ENCODE data around the gene MYORG. TPM values are rescaled to one million over a fixed set of nuclear protein-coding genes. Genes with fewer than 3 reads are reported as not detected.

The MYORG gene
- total RNA-seq, 1 experiment from 2014 or later = 5.6 TPM

GRCh38 chr9:34387239-34387638 lies 10.5 kb upstream of the MYORG start:
- no peak overlapping the region for H3K14ac ChIP-seq (ENCODE audit: insufficient read depth, low read length)
- no CpG with 5 or more reads among the region's 4 CpGs for WGBS (ENCODE audit: extremely low coverage, insufficient read length, low lambda C conversion rate)
- no peak overlapping the region for H2AFZ ChIP-seq (ENCODE audit: low read length)
- no peaks in the 10 kb centered on the region for H3K23me2 ChIP-seq (ENCODE audit: insufficient read length, low read depth, low read length, poor library complexity, severe bottlenecking)
- no peaks in the 10 kb centered on the region for H3K9me3 Mint-ChIP-seq
- H3K79me1 ChIP-seq (ENCODE audit: insufficient read depth, low read depth, low read length, poor library complexity, severe bottlenecking) = no peaks in the 10 kb centered on the region
- H3K4me1 Mint-ChIP-seq = no peaks in the 10 kb centered on the region
- no peaks in the 10 kb centered on the region for H3K36me3 Mint-ChIP-seq (ENCODE audit: insufficient read depth in 1 of 3, low read depth in 3 of 3)
- no peak overlapping the region for H3K23ac ChIP-seq (ENCODE audit: insufficient read length, low read depth, low read length)
- H3T11ph ChIP-seq (ENCODE audit: low read length) = no peak overlapping the region
- H3K4me2 ChIP-seq (ENCODE audit: insufficient read depth, insufficient read length, low read length) = no peak overlapping the region
- H3K27me3 ChIP-seq (ENCODE audit: insufficient read depth, low read length) = no peaks in the 10 kb centered on the region
- no peak for TF ChIP-seq CTCF (conservative IDR thresholded peaks at IDR 0.05)
- H3K27ac ChIP-seq (ENCODE audit: insufficient read length, low read depth, low read length) = no peak overlapping the region
- H4K91ac ChIP-seq (ENCODE audit: insufficient read length, low read depth, low read length) = no peak overlapping the region
- no peak overlapping the region for H2BK5ac ChIP-seq (ENCODE audit: insufficient read length, low read length)
- no peak overlapping the region for H4K5ac ChIP-seq (ENCODE audit: insufficient read length, low read depth, low read length)
- no peak overlapping the region for H3K56ac ChIP-seq (ENCODE audit: insufficient read length, low read depth, low read length)
- no peak overlapping the region for H2BK15ac ChIP-seq (ENCODE audit: low read depth, low read length)
- H3K27me3 Mint-ChIP-seq (ENCODE audit: low read depth) = peaks cover 31% of the 10 kb centered on the region
- H4K20me1 ChIP-seq (ENCODE audit: control insufficient read depth, insufficient read depth, insufficient read length) = no peaks in the 10 kb centered on the region
- DNase-seq = peak; percentile 14
- H3K79me2 ChIP-seq (ENCODE audit: insufficient read depth, low read length) = no peaks in the 10 kb centered on the region
- H2BK120ac ChIP-seq (ENCODE audit: low read depth, low read length, poor library complexity, severe bottlenecking) = no peak overlapping the region
- H2AK5ac ChIP-seq (ENCODE audit: insufficient read length, low read length) = no peak overlapping the region
- no peak overlapping the region for H3K27ac Mint-ChIP-seq
- H2BK12ac ChIP-seq (ENCODE audit: insufficient read length, low read depth, low read length) = no peak overlapping the region
- no peaks in the 10 kb centered on the region for H3K4me1 ChIP-seq (ENCODE audit: insufficient read depth, low read length)
- H3K9me3 ChIP-seq (ENCODE audit: control insufficient read depth, low read depth, low read length) = no peaks in the 10 kb centered on the region
- no peak overlapping the region for H2BK20ac ChIP-seq (ENCODE audit: low read depth, low read length, poor library complexity, severe bottlenecking)
- H3K9ac ChIP-seq (ENCODE audit: extremely low read depth, insufficient read length, low read length) = no peak overlapping the region
- no peak overlapping the region for H3K18ac ChIP-seq (ENCODE audit: insufficient read length, low read depth, low read length)
- H4K8ac ChIP-seq (replicated peaks; ENCODE audit: insufficient read length, low read depth, low read length) = no peak overlapping the region
- no peak overlapping the region for H3K4me3 Mint-ChIP-seq
- H3K4ac ChIP-seq (ENCODE audit: low read depth, low read length) = no peak overlapping the region

Measured in H9 (cell line).